Activated CD8-positive, alpha-beta memory T cell treated with anti-CD3 and anti-CD28 coated beads, Interleukin-2, amount 50 U/mL, for 1 hour (primary cell): Measurements from ENCODE around the gene CLCN5.

Experiments
- DNase-seq: peaks from one replicate; pipeline ENCODE4 v3.0.0-alpha.2; 2020; ENCODE audit errors: extremely low read depth

The CLCN5 gene

GRCh38 chrX:50081282-50081889, 159.0 kb downstream of the CLCN5 start:
- no peak for DNase-seq

- no peak for DNase-seq
Observed at GRCh38 chrX:50082741-50083140, 160.3 kb downstream of the CLCN5 start.

- no peak for DNase-seq
Observed at GRCh38 chrX:50088645-50089044, 166.2 kb downstream of the CLCN5 start.

- DNase-seq, result no peak
Observed at GRCh38 chrX:50093625-50094024, 171.2 kb downstream of the CLCN5 start.

- no peak for DNase-seq
Observed at GRCh38 chrX:50097071-50097470, 174.7 kb downstream of the CLCN5 start.

GRCh38 chrX:50098241-50098640, 175.8 kb downstream of the CLCN5 start:
- no peak for DNase-seq

GRCh38 chrX:50098749-50099148, 176.4 kb downstream of the CLCN5 start:
- no peak for DNase-seq

GRCh38 chrX:50099331-50099730, 176.9 kb downstream of the CLCN5 start:
- DNase-seq, result no peak

- DNase-seq, result no peak
Observed at GRCh38 chrX:50100188-50100587, 177.8 kb downstream of the CLCN5 start.

- no peak for DNase-seq
Observed at GRCh38 chrX:50103176-50103575, 180.8 kb downstream of the CLCN5 start.

- no peak for DNase-seq
Observed at GRCh38 chrX:50103866-50104566, 181.6 kb downstream of the CLCN5 start.

- DNase-seq, result no peak
Observed at GRCh38 chrX:50106051-50106675, 183.8 kb downstream of the CLCN5 start.

GRCh38 chrX:50107470-50107869, 185.1 kb downstream of the CLCN5 start:
- DNase-seq, result no peak

- no peak for DNase-seq
Observed at GRCh38 chrX:50108264-50108663, 185.9 kb downstream of the CLCN5 start.

- DNase-seq, result no peak
Observed at GRCh38 chrX:50111742-50112141, 189.3 kb downstream of the CLCN5 start.

GRCh38 chrX:50114113-50114512, 191.7 kb downstream of the CLCN5 start:
- DNase-seq, result no peak

- no peak for DNase-seq
Observed at GRCh38 chrX:50115973-50116372, 193.6 kb downstream of the CLCN5 start.

- DNase-seq, result no peak
Observed at GRCh38 chrX:50117476-50117875, 195.1 kb downstream of the CLCN5 start.

- DNase-seq, result no peak
Observed at GRCh38 chrX:50125480-50125879, 203.1 kb downstream of the CLCN5 start.

- no peak for DNase-seq
Observed at GRCh38 chrX:50147972-50148371, 225.6 kb downstream of the CLCN5 start.
